Forelimb muscle (tissue), 1 donor: Measurements from ENCODE around the gene RARB. TPM values are rescaled to one million over a fixed set of nuclear protein-coding genes. Genes with fewer than 3 reads are reported as not detected.

ENCODE experiments used
- DNase-seq: peaks from one replicate; pipeline ENCODE4 v3.0.0-alpha.2; 2013; ENCODE audit warnings: low read depth
- polyA plus RNA-seq: library from polyadenylated mRNA; unstranded; fragments of 120-200 nt; gene quantifications from one replicate; pipeline ENCODE4 v1.2.1, GENCODE V29; 2013; ENCODE audit not compliant: insufficient read length

The RARB gene
- polyA plus RNA-seq, 1 donor, result 10.5 TPM

- DNase-seq, result no peak
Observed at GRCh38 chr3:25448750-25449692, 21.0 kb downstream of the RARB start.

- no peak for DNase-seq
Observed at GRCh38 chr3:25449857-25450256, 21.8 kb downstream of the RARB start.

- no peak for DNase-seq
Observed at GRCh38 chr3:25452192-25452591, 24.1 kb downstream of the RARB start.

- no peak for DNase-seq
Observed at GRCh38 chr3:25452740-25453139, 24.7 kb downstream of the RARB start.

- no peak for DNase-seq
Observed at GRCh38 chr3:25453619-25454004, 25.5 kb downstream of the RARB start.

- DNase-seq, result peak; percentile 74
Observed at GRCh38 chr3:25454005-25454927, 26.2 kb downstream of the RARB start.

GRCh38 chr3:25455441-25456132 lies 27.5 kb downstream of the RARB start:
- peak; percentile 90 for DNase-seq

GRCh38 chr3:25456723-25457670 lies 28.9 kb downstream of the RARB start:
- DNase-seq, result no peak

- no peak for DNase-seq
Observed at GRCh38 chr3:25457671-25458419, 29.8 kb downstream of the RARB start.

- DNase-seq, result no peak
Observed at GRCh38 chr3:25458420-25458814, 30.4 kb downstream of the RARB start.

- DNase-seq, result no peak
Observed at GRCh38 chr3:25460751-25461150, 32.7 kb downstream of the RARB start.

GRCh38 chr3:25461946-25462345 lies 33.9 kb downstream of the RARB start:
- DNase-seq, result no peak

- no peak for DNase-seq
Observed at GRCh38 chr3:25462495-25462894, 34.4 kb downstream of the RARB start.

- no peak for DNase-seq
Observed at GRCh38 chr3:25463836-25464418, 35.9 kb downstream of the RARB start.

- DNase-seq, result no peak
Observed at GRCh38 chr3:25465266-25465860, 37.3 kb downstream of the RARB start.

- DNase-seq, result peak; percentile 75
Observed at GRCh38 chr3:25468866-25469319, 40.8 kb downstream of the RARB start.

- no peak for DNase-seq
Observed at GRCh38 chr3:25469558-25469957, 41.5 kb downstream of the RARB start.

- no peak for DNase-seq
Observed at GRCh38 chr3:25471081-25471768, 43.2 kb downstream of the RARB start.
